ENCODE data around the gene PBXIP1.

PBXIP1 gene

DNA sequence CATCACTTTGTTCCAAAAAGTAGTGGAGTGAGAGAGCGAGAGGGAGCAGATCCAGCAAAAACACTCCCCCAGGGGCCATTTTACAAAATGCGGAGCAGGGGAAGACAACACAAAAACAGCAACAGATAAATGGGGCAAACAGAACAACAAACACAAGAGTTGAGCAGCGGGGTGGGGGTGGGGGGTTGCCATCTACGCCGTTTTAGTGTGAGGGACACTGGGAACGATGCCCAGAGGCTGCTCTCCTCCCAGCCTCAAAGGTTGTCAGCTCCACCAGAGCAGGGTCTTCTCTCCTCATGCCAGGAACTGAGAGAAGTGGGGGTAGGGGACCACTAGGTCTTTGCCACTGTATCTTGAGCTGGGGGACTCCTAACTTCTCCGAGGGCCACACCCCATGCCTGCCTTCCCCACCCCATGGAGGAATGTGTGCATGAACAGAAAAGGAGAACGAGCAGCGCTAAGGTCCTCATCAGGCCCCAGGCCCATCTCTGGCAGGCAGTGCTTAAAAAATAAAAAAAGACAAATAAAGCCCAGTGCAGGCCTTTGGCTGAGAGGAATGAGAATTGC, 1.3 kb upstream of the PBXIP1 start:
- Mint-ChIP-seq H3K36me3 (ENCODE audit: low read depth) (peaks cover 5% of the 10 kb centered on the region), H3K27me3 (ENCODE audit: low read depth, poor library complexity) (no peaks in the 10 kb centered on the region), H3K27ac (peak overlapping the region; percentile 100), H3K9me3 (no peaks in the 10 kb centered on the region), H3K4me3 (peak overlapping the region; percentile 94), H3K4me1 (peaks cover 72% of the 10 kb centered on the region)
- no peak for TF ChIP-seq CTCF (IDR thresholded peaks at IDR 0.05)
- no peak for DNase-seq

DNA sequence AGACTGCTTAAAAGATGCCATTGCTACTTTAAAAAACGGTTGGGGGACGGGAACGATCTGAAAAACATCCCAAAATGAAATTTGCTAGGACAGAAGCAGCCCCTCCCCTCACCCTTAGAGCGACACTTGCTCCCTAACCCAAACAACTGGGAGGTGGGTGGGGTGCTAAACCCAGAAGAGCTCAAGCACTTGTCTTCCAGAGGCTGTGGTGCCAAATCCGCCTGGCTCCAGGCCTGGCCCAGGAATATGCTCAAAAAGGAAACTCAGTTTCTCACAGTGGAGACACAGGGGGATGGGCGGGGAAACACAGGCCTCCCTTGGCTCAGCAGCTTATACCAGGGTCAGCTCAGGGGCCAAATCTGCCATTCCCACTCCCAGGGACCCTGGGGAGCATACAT, 644 bp upstream of the PBXIP1 start:
- TF ChIP-seq CTCF (IDR thresholded peaks at IDR 0.05): no peak
- Mint-ChIP-seq H3K36me3 (ENCODE audit: low read depth) (peaks cover 5% of the 10 kb centered on the region), H3K4me3 (peak overlapping the region; percentile 94), H3K4me1 (peaks cover 74% of the 10 kb centered on the region), H3K9me3 (no peaks in the 10 kb centered on the region), H3K27ac (peak overlapping the region; percentile 100), H3K27me3 (ENCODE audit: low read depth, poor library complexity) (no peaks in the 10 kb centered on the region)
- no peak for DNase-seq

DNA sequence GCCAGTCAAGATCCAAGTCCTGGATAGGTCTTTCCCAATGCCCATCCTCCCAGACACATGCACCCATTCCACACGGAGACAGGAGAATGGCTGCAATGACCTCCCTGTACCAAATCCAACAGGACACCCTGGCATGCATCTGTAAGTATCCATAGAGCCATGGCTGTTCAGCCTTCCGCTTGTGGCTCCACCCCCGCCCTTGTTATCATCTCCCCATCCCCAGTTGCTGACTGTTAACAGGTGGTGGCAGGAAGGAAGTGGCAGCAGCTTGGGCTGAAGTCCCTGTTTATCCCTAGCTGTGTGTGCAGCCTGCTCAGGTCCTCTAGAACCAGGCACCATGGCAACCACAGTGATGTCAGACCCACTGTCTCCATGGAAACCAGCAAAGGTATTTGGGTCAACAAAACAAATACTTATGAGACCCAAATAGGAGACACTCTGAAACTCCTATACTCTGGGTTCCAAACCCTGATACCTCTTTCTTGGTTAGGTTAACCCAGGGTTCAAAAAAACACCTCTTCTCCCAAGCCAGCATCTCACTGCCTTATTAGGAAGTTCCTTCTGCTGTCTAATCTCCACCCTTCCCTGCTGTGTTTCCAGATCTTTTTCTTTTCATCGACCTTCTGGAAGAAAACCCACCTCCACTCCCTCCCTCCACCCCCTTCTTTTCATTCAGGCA, 721 bp downstream of the PBXIP1 start:
- peaks cover 11% of the 10 kb centered on the region for H3K36me3 Mint-ChIP-seq (ENCODE audit: low read depth)
- peaks cover 63% of the 10 kb centered on the region for H3K4me1 Mint-ChIP-seq
- peak overlapping the region; percentile 94 for H3K4me3 Mint-ChIP-seq
- H3K27me3 Mint-ChIP-seq (ENCODE audit: low read depth, poor library complexity): no peaks in the 10 kb centered on the region
- H3K9me3 Mint-ChIP-seq: no peaks in the 10 kb centered on the region
- DNase-seq: peak; percentile 50
- no peak for TF ChIP-seq CTCF (IDR thresholded peaks at IDR 0.05)
- H3K27ac Mint-ChIP-seq: peak overlapping the region; percentile 100

DNA sequence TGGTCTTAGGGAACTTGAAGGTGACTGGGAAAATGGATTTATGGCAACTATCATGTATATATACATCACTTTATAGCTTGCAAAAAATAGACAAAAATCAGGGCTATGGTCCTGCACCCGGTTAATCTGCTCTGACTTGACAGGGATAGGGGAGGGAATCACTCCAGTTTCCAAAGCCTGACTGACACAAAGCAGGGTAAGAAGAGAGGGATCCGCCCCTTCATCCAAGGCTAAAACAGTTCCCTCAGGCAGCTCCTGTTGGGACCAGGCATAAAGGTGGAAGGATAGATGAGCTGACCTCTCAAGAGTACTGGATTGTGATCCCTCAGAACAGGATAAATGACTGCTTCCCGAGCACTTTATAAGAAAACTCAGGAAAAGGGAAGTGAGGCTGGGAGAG, 1.4 kb downstream of the PBXIP1 start:
- H3K27ac Mint-ChIP-seq: peak overlapping the region; percentile 100
- peaks cover 61% of the 10 kb centered on the region for H3K4me1 Mint-ChIP-seq
- no peaks in the 10 kb centered on the region for H3K9me3 Mint-ChIP-seq
- TF ChIP-seq CTCF (IDR thresholded peaks at IDR 0.05): no peak
- H3K36me3 Mint-ChIP-seq (ENCODE audit: low read depth): peaks cover 11% of the 10 kb centered on the region
- DNase-seq: no peak
- H3K4me3 Mint-ChIP-seq: peak overlapping the region; percentile 94
- H3K27me3 Mint-ChIP-seq (ENCODE audit: low read depth, poor library complexity): no peaks in the 10 kb centered on the region

DNA sequence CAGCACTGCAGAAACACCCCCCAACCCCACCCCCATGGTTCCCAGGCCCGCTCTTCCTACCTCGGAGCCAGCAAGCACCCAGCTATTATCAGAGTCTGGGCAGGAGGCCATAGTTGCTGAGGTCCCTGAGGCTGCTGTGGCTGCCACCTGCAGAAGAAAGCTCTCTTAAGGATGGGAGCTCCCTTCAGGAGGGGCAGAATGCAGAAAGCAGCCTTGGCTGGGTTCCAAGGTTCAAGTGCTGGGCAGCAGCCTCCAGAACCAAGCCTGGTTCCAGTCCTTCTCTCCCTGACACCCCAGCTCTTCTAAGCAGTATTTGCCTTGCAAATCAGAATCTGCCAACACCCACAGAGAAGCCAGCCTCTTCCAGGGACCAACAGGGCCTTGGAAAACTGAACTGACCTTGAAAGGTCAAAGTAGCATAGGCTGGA, 2.3 kb downstream of the PBXIP1 start:
- TF ChIP-seq CTCF (IDR thresholded peaks at IDR 0.05): no peak
- DNase-seq: no peak
- H3K4me1 Mint-ChIP-seq: peaks cover 61% of the 10 kb centered on the region
- peak overlapping the region; percentile 94 for H3K4me3 Mint-ChIP-seq
- H3K9me3 Mint-ChIP-seq: no peaks in the 10 kb centered on the region
- peaks cover 13% of the 10 kb centered on the region for H3K36me3 Mint-ChIP-seq (ENCODE audit: low read depth)
- H3K27ac Mint-ChIP-seq: no peak overlapping the region
- H3K27me3 Mint-ChIP-seq (ENCODE audit: low read depth, poor library complexity): no peaks in the 10 kb centered on the region

DNA sequence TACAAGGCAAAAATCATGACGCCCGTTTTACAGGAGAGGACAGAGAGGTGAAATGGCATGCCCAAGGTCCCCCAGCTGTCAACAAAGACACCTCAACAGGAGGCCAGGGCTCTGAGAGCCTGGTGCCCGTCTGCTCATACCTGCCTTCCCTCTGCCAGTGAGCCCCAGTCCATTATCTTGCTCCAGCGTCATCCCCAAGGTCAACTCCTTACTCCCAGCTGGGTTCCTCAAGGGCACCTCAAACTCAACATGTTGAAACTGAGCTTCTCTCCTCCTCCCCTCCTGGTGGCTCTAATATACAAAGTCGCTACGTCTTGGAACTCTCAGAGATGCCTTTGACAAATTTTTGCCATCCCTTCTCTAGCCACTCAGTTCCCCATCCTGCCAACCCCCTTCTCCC, 3.2 kb downstream of the PBXIP1 start:
- DNase-seq: no peak
- no peak for TF ChIP-seq CTCF (IDR thresholded peaks at IDR 0.05)
- Mint-ChIP-seq H3K4me3 (peak overlapping the region; percentile 50), H3K27ac (peak overlapping the region; percentile 66), H3K4me1 (peaks cover 59% of the 10 kb centered on the region), H3K27me3 (ENCODE audit: low read depth, poor library complexity) (no peaks in the 10 kb centered on the region), H3K36me3 (ENCODE audit: low read depth) (peaks cover 10% of the 10 kb centered on the region), H3K9me3 (no peaks in the 10 kb centered on the region)

Measured in nephron progenitor cell (in vitro differentiated cells).